ENCODE measurements around the gene LAMA5. TPM values are rescaled to one million over a fixed set of nuclear protein-coding genes. Genes with fewer than 3 reads are reported as not detected.

The LAMA5 gene
- total RNA-seq, 1 donor from 2014 or later, result 240 TPM

GRCh38 chr20:62286493-62287064, 80.5 kb downstream of the LAMA5 start:
- TF ChIP-seq CTCF (conservative IDR thresholded peaks at IDR 0.05; ENCODE audit: low read depth, low read length), result no peak
- H3K4me3 ChIP-seq (ENCODE audit: low read depth, low read length), result no peak overlapping the region
- DNase-seq (ENCODE audit: low read depth), result no peak

DNA sequence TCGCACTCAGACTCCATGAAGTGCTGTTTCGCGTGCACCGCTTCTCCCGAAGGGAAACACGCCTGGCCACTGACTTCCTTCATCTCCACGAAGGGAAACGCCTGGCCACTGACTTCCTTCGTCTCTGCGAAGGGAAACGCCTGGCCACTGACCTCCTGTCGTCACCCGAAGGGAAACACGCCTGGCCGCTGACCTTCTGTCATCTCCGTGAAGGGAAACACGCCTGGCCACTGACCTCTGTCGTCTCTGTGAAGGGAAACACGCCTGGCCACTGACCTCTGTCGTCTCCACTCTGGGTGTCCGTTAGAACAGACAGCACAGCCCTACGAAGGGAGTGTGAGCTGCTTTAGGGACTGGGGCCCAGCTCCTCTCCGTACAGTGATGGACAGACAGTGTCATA, 81.4 kb downstream of the LAMA5 start:
- H3K4me3 ChIP-seq (ENCODE audit: low read depth, low read length), result no peak overlapping the region
- no peak for TF ChIP-seq CTCF (conservative IDR thresholded peaks at IDR 0.05; ENCODE audit: low read depth, low read length)
- no peak for DNase-seq (ENCODE audit: low read depth)

- TF ChIP-seq CTCF (conservative IDR thresholded peaks at IDR 0.05; ENCODE audit: low read depth, low read length), result no peak
- H3K4me3 ChIP-seq (ENCODE audit: low read depth, low read length), result no peak overlapping the region
- DNase-seq (ENCODE audit: low read depth), result no peak
Observed at GRCh38 chr20:62285151-62285550, 82.0 kb downstream of the LAMA5 start.

DNA sequence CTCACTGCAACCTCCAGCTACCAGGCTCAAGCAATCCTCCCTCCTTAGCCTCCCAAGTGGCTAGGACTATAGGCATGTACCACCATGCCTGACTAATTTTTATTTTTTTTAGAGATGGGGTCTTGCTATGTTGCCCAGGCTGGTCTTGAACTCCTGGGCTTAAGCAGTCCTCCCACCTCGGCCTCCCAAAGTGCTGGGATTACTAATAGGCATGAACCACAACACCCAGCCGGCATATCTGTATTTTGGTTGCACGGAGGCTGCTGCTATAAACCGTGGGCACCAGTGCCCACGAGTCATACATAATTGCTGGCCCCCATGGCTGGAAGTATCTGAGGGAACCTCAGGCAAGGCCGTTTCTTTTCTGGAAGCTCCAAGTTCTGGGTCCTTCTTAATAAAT, 82.7 kb downstream of the LAMA5 start:
- no peak overlapping the region for H3K4me3 ChIP-seq (ENCODE audit: low read depth, low read length)
- no peak for TF ChIP-seq CTCF (conservative IDR thresholded peaks at IDR 0.05; ENCODE audit: low read depth, low read length)
- no peak for DNase-seq (ENCODE audit: low read depth)

GRCh38 chr20:62282877-62283503, 84.1 kb downstream of the LAMA5 start:
- no peak for DNase-seq (ENCODE audit: low read depth)
- no peak for TF ChIP-seq CTCF (conservative IDR thresholded peaks at IDR 0.05; ENCODE audit: low read depth, low read length)
- no peak overlapping the region for H3K4me3 ChIP-seq (ENCODE audit: low read depth, low read length)

GRCh38 chr20:62282103-62282502, 85.0 kb downstream of the LAMA5 start:
- TF ChIP-seq CTCF (conservative IDR thresholded peaks at IDR 0.05; ENCODE audit: low read depth, low read length), result no peak

More at GRCh38 chr20:62282103-62282502, 85.0 kb downstream of the LAMA5 start:
- DNase-seq (ENCODE audit: low read depth), result no peak
- H3K4me3 ChIP-seq (ENCODE audit: low read depth, low read length), result no peak overlapping the region

Data from epithelial cell of proximal tubule (primary cell).